Thyroid gland (tissue), 4 donors: ENCODE measurements around the gene ETHE1. TPM values are rescaled to one million over a fixed set of nuclear protein-coding genes. Genes with fewer than 3 reads are reported as not detected.
"Not testable (repeated sequence)": the region's sequence is repeated elsewhere in the genome, so short reads cannot be mapped to it uniquely, and the experiment has no call there.

Source experiments
- DNase-seq, 2 donors: peaks; one replicate each; pipeline ENCODE4 v3.0.0-alpha.2; 2019
- H3K27ac ChIP-seq, 3 donors: fragments of 200-600 bp; sonication (generic); 1 replicate in 2 of 3; 2 replicates in 1 of 3; pipeline ENCODE4 v1.5.1; 2016 to 2019; ENCODE audit warnings: mild to moderate bottlenecking in 1 of 3, moderate library complexity in 1 of 3
- H3K27me3 ChIP-seq: fragments of 200-600 bp; sonication (generic); one replicate; pipeline ENCODE4 v1.5.1; 2019
- H3K36me3 ChIP-seq, 2 donors: fragments of 200-600 bp; sonication (generic); one replicate each; pipeline ENCODE4 v1.5.1; 2016 to 2019
- H3K4me1 ChIP-seq, 2 donors: fragments of 200-600 bp; sonication (generic); one replicate each; pipeline ENCODE4 v1.5.1; 2017 to 2019
- H3K4me3 ChIP-seq, 3 donors: fragments of 200-600 bp; sonication (generic); replicated peaks in 1 of 3; 1 replicate in 2 of 3; 2 replicates in 1 of 3; pipeline ENCODE4 v1.5.1; 2016; ENCODE audit warnings: mild to moderate bottlenecking in 1 of 3
- H3K9me3 ChIP-seq: fragments of 200-600 bp; sonication (generic); one replicate; pipeline ENCODE4 v1.5.1; 2017
- CTCF ChIP-seq, 6 experiments: fragments of 200-600 bp in 3 of 6; fragments of 450-650 bp in 3 of 6; sonication (generic) in 3 of 6; IDR thresholded peaks; one replicate each; pipeline ENCODE4 v1.5.1; 2016 to 2019; ENCODE audit warnings: antibody characterized with exemption in 6 of 6, mild to moderate bottlenecking in 2 of 6, inconsistent platforms in 1 of 6, moderate library complexity in 1 of 6
- POLR2A ChIP-seq, 2 donors: fragments of 450-650 bp; IDR thresholded peaks; one replicate each; pipeline ENCODE4 v1.6.1; 2017; ENCODE audit warnings: antibody characterized with exemption in 2 of 2, mild to moderate bottlenecking in 2 of 2, moderate library complexity in 1 of 2
- WGBS, 2 donors: methylation state at CpG; one replicate each; pipeline ENCODE4 v1.1.5; 2017; 5-methylcytosine and 5-hydroxymethylcytosine counted together
- intact Hi-C: fragments of 100-400 bp; cut with DNase I; formaldehyde crosslinking; loops from one replicate; pipeline ENCODE4 v1.15.1; 2023
- total RNA-seq, 4 donors: library from RNA; depleted of rRNA; stranded (reverse); fragments of >200 nt; gene quantifications; one replicate each; pipeline ENCODE4 v1.2.3, GENCODE V29; 2016

ETHE1 gene
- total RNA-seq, 4 donors from 2014 or later: 22.4 to 61.9 (median 32.5) TPM

DNA sequence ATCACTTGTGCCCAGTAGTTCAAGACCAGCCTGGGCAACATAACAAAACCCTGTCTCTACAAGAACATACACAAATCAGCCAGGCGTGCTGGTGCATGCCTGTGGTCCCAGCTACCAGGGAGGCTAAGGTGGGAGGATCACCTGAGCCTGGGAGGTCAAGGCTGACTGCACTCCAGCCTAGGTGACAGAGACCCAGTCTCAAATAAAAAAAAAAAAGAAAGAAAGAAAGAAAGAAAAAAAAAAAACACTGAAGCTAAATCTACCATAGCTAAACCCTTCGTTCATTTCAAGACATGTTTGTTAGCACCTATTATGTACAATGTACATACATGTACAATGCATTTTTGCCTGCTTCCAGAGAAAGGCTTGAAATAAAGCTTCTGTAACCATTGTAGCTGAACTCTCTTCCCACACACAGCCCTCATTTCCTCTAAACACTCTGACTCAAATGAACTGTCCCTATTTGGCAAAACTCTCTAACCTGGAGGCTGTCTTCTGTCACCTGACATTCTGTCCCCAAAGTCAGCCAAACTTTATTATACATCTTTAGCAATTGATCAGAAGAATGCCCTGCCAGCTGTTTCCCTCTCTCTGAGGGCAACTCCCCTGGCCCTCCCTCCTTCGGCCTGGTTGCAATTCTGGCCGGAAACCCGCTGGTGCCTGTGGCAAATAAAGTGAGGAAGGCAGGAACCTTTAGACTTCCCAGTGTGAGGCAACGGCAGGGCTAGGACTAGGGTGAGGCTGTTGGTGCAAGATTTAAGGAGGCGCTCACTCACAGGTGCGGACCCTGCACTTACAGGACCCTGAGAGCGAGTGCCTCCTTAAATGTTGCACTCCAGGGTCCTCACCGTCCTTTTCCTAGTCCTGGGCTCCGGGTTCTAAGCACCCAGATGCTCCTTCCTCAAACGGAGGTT, 1.8 kb downstream of the ETHE1 start:
- peaks cover 17 to 34% of the 10 kb centered on the region in 2 donors for H3K4me1 ChIP-seq
- no peaks in the 10 kb centered on the region for H3K9me3 ChIP-seq
- H3K27ac ChIP-seq: peak overlapping the region in 2 of 3 donors; percentile 88 to 90
- no peaks in the 10 kb centered on the region for H3K36me3 ChIP-seq
- 30 to 49% methylated on average over 11 to 12 of the region's 12 CpGs for WGBS, 2 donors
- intact Hi-C loops: no loop called here
- TF ChIP-seq POLR2A (IDR thresholded peaks at IDR 0.05): no peak
- TF ChIP-seq CTCF (IDR thresholded peaks at IDR 0.05): no peak
- H3K4me3 ChIP-seq: peak overlapping the region in 1 of 3 donors; percentile 77
- peak; percentile 26 to 30 for DNase-seq
- H3K27me3 ChIP-seq: no peaks in the 10 kb centered on the region

- intact Hi-C loops, DNase-seq, H3K27me3 ChIP-seq, H3K36me3 ChIP-seq, H3K4me3 ChIP-seq, H3K27ac ChIP-seq, H3K9me3 ChIP-seq: not testable (repeated sequence)
- peaks cover 17 to 24% of the 10 kb centered on the region in 2 donors for H3K4me1 ChIP-seq
- WGBS, 2 donors: 89 to 97% methylated on average over 8 of the region's 8 CpGs
Observed at GRCh38 chr19:43523696-43524095, 3.3 kb downstream of the ETHE1 start.

- Histone ChIP-seq H3K27me3 (no peaks in the 10 kb centered on the region), H3K36me3 (no peaks in the 10 kb centered on the region), H3K4me1 (peaks cover 12 to 17% of the 10 kb centered on the region in 2 donors), H3K9me3 (no peaks in the 10 kb centered on the region), H3K27ac (no peak overlapping the region), H3K4me3 (no peak overlapping the region)
- TF ChIP-seq POLR2A (IDR thresholded peaks at IDR 0.05) (no peak), CTCF (IDR thresholded peaks at IDR 0.05) (no peak)
- no peak for DNase-seq
- 82 to 89% methylated on average over 5 of the region's 5 CpGs for WGBS, 2 donors
- intact Hi-C loops: no loop called here
Observed at GRCh38 chr19:43522929-43523328, 4.1 kb downstream of the ETHE1 start.

- peaks cover 0 to under 1% of the 10 kb centered on the region in 2 donors for H3K4me1 ChIP-seq
- H3K27ac ChIP-seq: no peak overlapping the region
- H3K4me3 ChIP-seq: no peak overlapping the region
- WGBS, 2 donors: 52 to 54% methylated on average over 10 of the region's 10 CpGs
- peak; percentile 74 to 79 for DNase-seq
- no peaks in the 10 kb centered on the region for H3K9me3 ChIP-seq
- H3K36me3 ChIP-seq: no peaks in the 10 kb centered on the region
- TF ChIP-seq CTCF (IDR thresholded peaks at IDR 0.05) (peak; percentile 75 to 93 (median 82)), POLR2A (IDR thresholded peaks at IDR 0.05) (no peak)
- intact Hi-C loops: loop anchor here (2.0 kb wide), 1 partner anchor 73 kb away; no protein-coding TSS in a partner anchor
- no peaks in the 10 kb centered on the region for H3K27me3 ChIP-seq
Observed at GRCh38 chr19:43519436-43520088, 7.4 kb downstream of the ETHE1 start.

DNA sequence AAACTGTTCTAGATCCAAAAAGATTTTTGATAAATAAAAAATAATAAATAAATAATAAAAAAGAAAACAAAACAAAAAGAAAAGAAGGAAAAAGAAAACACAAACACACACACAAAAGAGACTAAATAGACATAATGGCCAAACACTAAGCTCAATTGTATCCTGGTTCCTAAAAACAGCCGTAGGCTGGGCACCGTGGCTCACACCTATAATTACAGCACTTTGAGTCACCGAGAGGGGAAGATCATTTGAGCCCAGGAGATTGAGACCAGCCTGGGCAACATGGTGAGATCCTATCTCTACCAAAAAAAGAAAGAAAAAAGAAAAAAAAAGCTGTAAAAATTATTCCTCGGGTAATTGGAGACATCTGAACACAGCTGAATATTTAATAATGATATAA, 8.9 kb downstream of the ETHE1 start:
- H3K36me3 ChIP-seq: no peaks in the 10 kb centered on the region
- intact Hi-C loops: loop anchor here (2.0 kb wide), 1 partner anchor 71 kb away; no protein-coding TSS in a partner anchor
- no peak overlapping the region for H3K27ac ChIP-seq
- H3K9me3 ChIP-seq: no peaks in the 10 kb centered on the region
- H3K27me3 ChIP-seq: no peaks in the 10 kb centered on the region
- H3K4me1 ChIP-seq: peaks cover under 1 to 3% of the 10 kb centered on the region in 2 donors
- H3K4me3 ChIP-seq: no peak overlapping the region
- WGBS, 2 donors: 84 to 86% methylated on average over 3 to 4 of the region's 4 CpGs
- TF ChIP-seq CTCF (IDR thresholded peaks at IDR 0.05) (no peak), POLR2A (IDR thresholded peaks at IDR 0.05) (no peak)
- DNase-seq: no peak

DNA sequence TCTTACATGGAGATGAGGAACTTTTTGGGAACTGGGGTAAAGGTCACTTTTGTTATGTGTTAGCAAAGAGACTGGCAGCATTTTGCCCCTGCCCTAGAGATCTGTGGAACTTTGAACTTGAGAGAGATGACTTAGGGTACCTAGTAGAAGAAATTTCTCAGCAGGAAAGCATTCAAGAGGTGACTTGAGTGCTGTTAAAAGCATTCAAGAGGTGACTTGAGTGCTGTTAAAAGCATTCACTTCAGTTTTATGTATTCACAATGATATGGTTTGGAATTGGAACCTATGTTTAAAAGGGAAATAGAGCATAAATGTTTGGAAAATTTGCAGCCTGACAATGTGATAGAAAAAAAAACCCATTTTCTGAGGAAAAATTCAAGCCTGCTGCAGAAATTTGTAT, 14.6 kb downstream of the ETHE1 start:
- H3K9me3 ChIP-seq, H3K27ac ChIP-seq, H3K27me3 ChIP-seq, H3K4me3 ChIP-seq, H3K36me3 ChIP-seq, DNase-seq, intact Hi-C loops: not testable (repeated sequence)
- peaks cover 4 to 11% of the 10 kb centered on the region in 2 donors for H3K4me1 ChIP-seq
